ENCODE data around the gene TRIO.

- TF ChIP-seq CTCF (IDR thresholded peaks at IDR 0.05) = no peak
- no peak for TF ChIP-seq POLR2A (IDR thresholded peaks at IDR 0.05)
Measured at GRCh38 chr5:14369780-14370179, 226.6 kb downstream of the TRIO start.
